Liver (tissue), 9 donors: ENCODE data around the gene LCE1C. TPM values are rescaled to one million over a fixed set of nuclear protein-coding genes. Genes with fewer than 3 reads are reported as not detected.

Experiments
- DNase-seq: peaks from one replicate; pipeline ENCODE4 v3.0.0-alpha.2; 2017; ENCODE audit warnings: low spot score
- H3K27ac ChIP-seq, 2 donors: one replicate each; pipeline ENCODE4 v1.7.0; 2013; ENCODE audit warnings: inconsistent platforms in 2 of 2, low read length in 2 of 2, control low read depth in 1 of 2, low read depth in 1 of 2, mild to moderate bottlenecking in 1 of 2
- H3K27me3 ChIP-seq, 4 donors: one replicate each; pipeline versions ENCODE4 v1.6.1 to v1.7.0; 2013; ENCODE audit warnings: low read length in 3 of 4, inconsistent platforms in 1 of 4, mild to moderate bottlenecking in 1 of 4, moderate library complexity in 1 of 4; ENCODE audit not compliant: control insufficient read depth in 4 of 4, insufficient read depth in 4 of 4
- H3K36me3 ChIP-seq, 4 donors: one replicate each; pipeline versions ENCODE4 v1.6.1 to v1.7.0; 2013; ENCODE audit warnings: low read length in 3 of 4, mild to moderate bottlenecking in 3 of 4, low read depth in 1 of 4, moderate library complexity in 1 of 4; ENCODE audit not compliant: control insufficient read depth in 4 of 4, insufficient read depth in 3 of 4
- H3K4me1 ChIP-seq, 4 donors: one replicate each; pipeline versions ENCODE4 v1.6.1 to v1.7.0; 2013; ENCODE audit warnings: low read length in 3 of 4, mild to moderate bottlenecking in 3 of 4, moderate library complexity in 1 of 4; ENCODE audit not compliant: control insufficient read depth in 4 of 4, insufficient read depth in 4 of 4
- H3K4me3 ChIP-seq, 3 donors: one replicate each; pipeline versions ENCODE4 v1.6.1 to v1.7.0; 2013; ENCODE audit warnings: low read length in 3 of 3, control low read depth in 1 of 3, low read depth in 1 of 3, mild to moderate bottlenecking in 1 of 3
- H3K9ac ChIP-seq, 2 donors: one replicate each; pipeline ENCODE4 v1.7.0; 2013; ENCODE audit warnings: low read length in 2 of 2, mild to moderate bottlenecking in 2 of 2, moderate library complexity in 2 of 2, control low read depth in 1 of 2, low read depth in 1 of 2
- H3K9me3 ChIP-seq, 4 donors: one replicate each; pipeline versions ENCODE4 v1.6.1 to v1.7.0; 2013; ENCODE audit warnings: low read length in 3 of 4; ENCODE audit not compliant: control insufficient read depth in 4 of 4
- EGR1 ChIP-seq, 2 donors: IDR thresholded peaks; 2 replicates each; pipeline ENCODE4 v1.6.1; 2016 to 2018; ENCODE audit warnings: antibody characterized with exemption in 2 of 2, low read depth in 2 of 2
- FOXA1 ChIP-seq: IDR thresholded peaks from 2 replicates; pipeline ENCODE4 v1.6.1; 2016; ENCODE audit warnings: antibody characterized with exemption
- GABPA ChIP-seq, 2 donors: IDR thresholded peaks in 1 of 2; conservative IDR thresholded peaks in 1 of 2; 2 replicates each; pipeline ENCODE4 v1.6.1; 2016; ENCODE audit warnings: antibody characterized with exemption in 2 of 2, mild to moderate bottlenecking in 1 of 2, moderate library complexity in 1 of 2
- HNF4A ChIP-seq, 2 donors: conservative IDR thresholded peaks; 2 replicates each; pipeline ENCODE4 v1.6.1; 2016; ENCODE audit warnings: antibody characterized with exemption in 2 of 2, mild to moderate bottlenecking in 2 of 2
- HNF4G ChIP-seq: IDR thresholded peaks from 2 replicates; pipeline ENCODE4 v1.6.1; 2016; ENCODE audit warnings: antibody characterized with exemption
- JUND ChIP-seq, 2 donors: IDR thresholded peaks; 2 replicates each; pipeline ENCODE4 v1.6.1; 2016; ENCODE audit warnings: antibody characterized with exemption in 2 of 2
- NR2F2 ChIP-seq: IDR thresholded peaks from 2 replicates; pipeline ENCODE4 v1.6.1; 2016; ENCODE audit warnings: antibody characterized with exemption
- RAD21 ChIP-seq, 2 donors: IDR thresholded peaks; 2 replicates each; pipeline ENCODE4 v1.6.1; 2016; ENCODE audit warnings: antibody characterized with exemption in 2 of 2, mild to moderate bottlenecking in 2 of 2
- RXRA ChIP-seq, 2 donors: IDR thresholded peaks; 2 replicates each; pipeline ENCODE4 v1.6.1; 2017 to 2018; ENCODE audit warnings: antibody characterized with exemption in 2 of 2, mild to moderate bottlenecking in 1 of 2
- TAF1 ChIP-seq: conservative IDR thresholded peaks from 2 replicates; pipeline ENCODE4 v1.6.1; 2016; ENCODE audit warnings: antibody characterized with exemption, mild to moderate bottlenecking
- YY1 ChIP-seq: IDR thresholded peaks from 2 replicates; pipeline ENCODE4 v1.6.1; 2016; ENCODE audit warnings: antibody characterized with exemption, mild to moderate bottlenecking
- WGBS: extraction: QIAGEN DNeasy Blood & Tissue Kit; methylation state at CpG from one replicate; pipeline ENCODE4 v1.1.7; 2013; 5-methylcytosine and 5-hydroxymethylcytosine counted together
- polyA plus RNA-seq, 2 donors: library from polyadenylated mRNA; stranded (reverse) in 1 of 2; unstranded in 1 of 2; fragments of 200-250 nt in 1 of 2; fragments of >200 nt in 1 of 2; fragmentation: Nextera tagmentation in 1 of 2; extraction: Ambion mirVana in 1 of 2; gene quantifications; one replicate each; pipeline versions ENCODE4 v1.2.1 to v1.2.3, GENCODE V29; 2013 to 2015
- total RNA-seq, 2 donors: library from RNA; depleted of rRNA; stranded (reverse); fragments of >200 nt; gene quantifications; one replicate each; pipeline ENCODE4 v1.2.3, GENCODE V29; 2014
- TF ChIP-seq, protein P1 (sequence below): IDR thresholded peaks from 2 replicates; pipeline ENCODE4 v1.6.1; 2016; ENCODE audit warnings: antibody characterized with exemption
- TF ChIP-seq, protein P2 (sequence below): IDR thresholded peaks from 2 replicates; pipeline ENCODE4 v1.6.1; 2016; ENCODE audit warnings: antibody characterized with exemption
- TF ChIP-seq, protein P3 (sequence below): IDR thresholded peaks from 2 replicates; pipeline ENCODE4 v1.6.1; 2016; ENCODE audit warnings: antibody characterized with exemption
- TF ChIP-seq, protein P4 (sequence below): fragments of 150-350 bp; IDR thresholded peaks from 2 replicates; pipeline ENCODE4 v1.5.1; 2017; ENCODE audit warnings: improper control_type of control experiment, low read depth, low read length; ENCODE audit not compliant: missing input control
- TF ChIP-seq, protein P5 (sequence below): IDR thresholded peaks from 2 replicates; pipeline ENCODE4 v1.6.1; 2016; ENCODE audit warnings: antibody characterized with exemption, mild to moderate bottlenecking
- donor health status: healthy.
- donor health status: healthy.
- donor health status: healthy.
- donor health status: healthy.
- donor health status: healthy.

LCE1C gene
- total and polyA plus RNA-seq, 4 donors, result not detected

DNA sequence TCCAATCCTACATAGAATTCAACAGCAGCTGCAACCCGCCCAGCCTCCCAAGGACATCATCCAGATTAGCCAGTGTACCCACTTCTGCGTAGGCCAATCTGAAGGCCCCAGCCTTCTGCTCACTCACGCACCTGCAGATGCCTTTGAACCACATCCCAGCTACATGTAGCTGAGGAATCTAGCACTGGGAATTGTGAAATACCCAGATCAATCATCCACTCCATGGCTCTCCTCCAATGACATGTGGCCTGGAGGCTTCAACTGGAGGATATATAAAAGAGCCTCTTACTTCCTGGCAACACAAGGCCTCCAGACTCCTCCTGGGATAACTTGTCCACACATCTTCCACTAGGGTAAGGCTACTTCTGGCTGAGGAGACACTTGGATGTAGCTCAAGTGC, 36.1 kb upstream of the LCE1C start, which contains the start of gene LCE6A:
TSS of gene LCE6A (plus strand) at position 301 of the 400 bp plus-strand sequence. CDS start 665 bp downstream, outside the sequence.
- Histone ChIP-seq H3K27me3 (no peaks in the 10 kb centered on the region), H3K9ac (no peak within 1 kb of the TSS)

DNA sequence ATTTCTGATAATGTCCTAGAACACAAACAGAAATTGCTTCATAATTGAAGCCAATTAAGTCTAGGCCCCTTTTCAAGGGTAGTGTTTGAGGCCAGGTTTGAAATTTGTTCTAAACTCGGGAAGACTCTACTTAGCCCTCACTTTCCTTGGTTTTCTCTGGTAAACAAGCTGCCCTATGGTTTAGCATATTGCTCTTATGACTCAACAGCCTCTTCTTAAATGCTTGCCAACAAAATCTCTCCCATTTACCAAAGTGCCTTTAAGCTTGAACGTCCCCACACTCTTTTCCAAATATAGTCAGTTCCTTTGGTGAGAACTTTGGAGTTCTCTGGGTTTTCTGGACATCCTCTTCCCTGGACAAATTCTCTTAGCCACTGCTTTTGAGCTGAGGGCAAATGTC, 30.4 kb upstream of the LCE1C start:
- TF ChIP-seq GABPA (IDR thresholded peaks at IDR 0.05 in 1 of 2, conservative IDR thresholded peaks at IDR 0.05 in 1 of 2) (no peak), FOXA1 (no peak), TAF1 (no peak), RAD21 (IDR thresholded peaks at IDR 0.05) (no peak), NR2F2 (no peak), JUND (IDR thresholded peaks at IDR 0.05) (no peak), HNF4G (no peak)
- TF ChIP-seq, protein P1, sequence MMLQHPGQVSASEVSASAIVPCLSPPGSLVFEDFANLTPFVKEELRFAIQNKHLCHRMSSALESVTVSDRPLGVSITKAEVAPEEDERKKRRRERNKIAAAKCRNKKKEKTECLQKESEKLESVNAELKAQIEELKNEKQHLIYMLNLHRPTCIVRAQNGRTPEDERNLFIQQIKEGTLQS, result no peak
- TF ChIP-seq, protein P2, sequence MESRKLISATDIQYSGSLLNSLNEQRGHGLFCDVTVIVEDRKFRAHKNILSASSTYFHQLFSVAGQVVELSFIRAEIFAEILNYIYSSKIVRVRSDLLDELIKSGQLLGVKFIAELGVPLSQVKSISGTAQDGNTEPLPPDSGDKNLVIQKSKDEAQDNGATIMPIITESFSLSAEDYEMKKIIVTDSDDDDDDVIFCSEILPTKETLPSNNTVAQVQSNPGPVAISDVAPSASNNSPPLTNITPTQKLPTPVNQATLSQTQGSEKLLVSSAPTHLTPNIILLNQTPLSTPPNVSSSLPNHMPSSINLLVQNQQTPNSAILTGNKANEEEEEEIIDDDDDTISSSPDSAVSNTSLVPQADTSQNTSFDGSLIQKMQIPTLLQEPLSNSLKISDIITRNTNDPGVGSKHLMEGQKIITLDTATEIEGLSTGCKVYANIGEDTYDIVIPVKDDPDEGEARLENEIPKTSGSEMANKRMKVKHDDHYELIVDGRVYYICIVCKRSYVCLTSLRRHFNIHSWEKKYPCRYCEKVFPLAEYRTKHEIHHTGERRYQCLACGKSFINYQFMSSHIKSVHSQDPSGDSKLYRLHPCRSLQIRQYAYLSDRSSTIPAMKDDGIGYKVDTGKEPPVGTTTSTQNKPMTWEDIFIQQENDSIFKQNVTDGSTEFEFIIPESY, result no peak
- no peak for DNase-seq
- Histone ChIP-seq H3K27me3 (no peaks in the 10 kb centered on the region), H3K4me3 (no peak overlapping the region), H3K4me1 (no peaks in the 10 kb centered on the region), H3K9ac (no peak overlapping the region), H3K36me3 (no peaks in the 10 kb centered on the region), H3K27ac (no peak overlapping the region), H3K9me3 (no peaks in the 10 kb centered on the region)
- 46% methylated on average over 2 of the region's 2 CpGs for WGBS

More for the DNA sequence above, 36.1 kb upstream of the LCE1C start, which contains the start of gene LCE6A:
- H3K27ac ChIP-seq, result no peak within 1 kb of the TSS
- H3K4me1 ChIP-seq, result no peaks in the 10 kb centered on the region
- TF ChIP-seq RXRA (IDR thresholded peaks at IDR 0.05) (no peak), FOXA1 (no peak), HNF4G (no peak), TAF1 (no peak), NR2F2 (no peak)
- TF ChIP-seq, protein P3, sequence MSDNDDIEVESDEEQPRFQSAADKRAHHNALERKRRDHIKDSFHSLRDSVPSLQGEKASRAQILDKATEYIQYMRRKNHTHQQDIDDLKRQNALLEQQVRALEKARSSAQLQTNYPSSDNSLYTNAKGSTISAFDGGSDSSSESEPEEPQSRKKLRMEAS, result no peak
- TF ChIP-seq, protein P1, result no peak
- no peak within 1 kb of the TSS for H3K4me3 ChIP-seq
- no peak for DNase-seq
- no peaks in the 10 kb centered on the region for H3K36me3 ChIP-seq
- no peaks in the 10 kb centered on the region for H3K9me3 ChIP-seq
- 79% methylated on average over 3 of the region's 3 CpGs for WGBS

DNA sequence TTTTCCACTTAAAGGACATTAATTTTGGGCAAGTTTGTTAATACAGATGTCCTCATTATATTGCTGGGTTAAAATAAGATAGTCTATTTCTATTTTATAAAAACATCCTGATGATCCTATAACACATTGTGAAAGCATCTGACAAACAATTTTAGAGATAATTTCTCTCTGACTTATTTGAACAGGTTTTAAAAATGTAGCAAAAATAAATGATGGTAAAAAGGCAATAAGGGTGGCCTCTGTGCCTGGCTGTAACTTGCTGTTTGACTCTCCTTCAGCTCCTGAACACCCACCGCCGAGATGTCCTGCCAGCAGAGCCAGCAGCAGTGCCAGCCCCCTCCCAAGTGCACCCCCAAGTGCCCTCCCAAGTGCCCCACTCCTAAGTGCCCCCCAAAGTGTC, 20.7 kb upstream of the LCE1C start, which contains the start of gene LCE1A:
TSS of gene LCE1A (plus strand) at position 301 of the 400 bp plus-strand sequence. CDS start at position 301, 0 bp downstream.
- H3K27ac ChIP-seq, result no peak within 1 kb of the TSS
- TF ChIP-seq YY1, result no peak
- TF ChIP-seq, protein P4, sequence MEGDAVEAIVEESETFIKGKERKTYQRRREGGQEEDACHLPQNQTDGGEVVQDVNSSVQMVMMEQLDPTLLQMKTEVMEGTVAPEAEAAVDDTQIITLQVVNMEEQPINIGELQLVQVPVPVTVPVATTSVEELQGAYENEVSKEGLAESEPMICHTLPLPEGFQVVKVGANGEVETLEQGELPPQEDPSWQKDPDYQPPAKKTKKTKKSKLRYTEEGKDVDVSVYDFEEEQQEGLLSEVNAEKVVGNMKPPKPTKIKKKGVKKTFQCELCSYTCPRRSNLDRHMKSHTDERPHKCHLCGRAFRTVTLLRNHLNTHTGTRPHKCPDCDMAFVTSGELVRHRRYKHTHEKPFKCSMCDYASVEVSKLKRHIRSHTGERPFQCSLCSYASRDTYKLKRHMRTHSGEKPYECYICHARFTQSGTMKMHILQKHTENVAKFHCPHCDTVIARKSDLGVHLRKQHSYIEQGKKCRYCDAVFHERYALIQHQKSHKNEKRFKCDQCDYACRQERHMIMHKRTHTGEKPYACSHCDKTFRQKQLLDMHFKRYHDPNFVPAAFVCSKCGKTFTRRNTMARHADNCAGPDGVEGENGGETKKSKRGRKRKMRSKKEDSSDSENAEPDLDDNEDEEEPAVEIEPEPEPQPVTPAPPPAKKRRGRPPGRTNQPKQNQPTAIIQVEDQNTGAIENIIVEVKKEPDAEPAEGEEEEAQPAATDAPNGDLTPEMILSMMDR, result no peak
- no peak for TF ChIP-seq RXRA (IDR thresholded peaks at IDR 0.05)
- TF ChIP-seq EGR1 (IDR thresholded peaks at IDR 0.05; ENCODE audit: low read depth in 2 of 2), result no peak
- no peak for TF ChIP-seq FOXA1
- TF ChIP-seq HNF4A (conservative IDR thresholded peaks at IDR 0.05), result no peak
- TF ChIP-seq GABPA (IDR thresholded peaks at IDR 0.05 in 1 of 2, conservative IDR thresholded peaks at IDR 0.05 in 1 of 2), result no peak
- TF ChIP-seq, protein P5, sequence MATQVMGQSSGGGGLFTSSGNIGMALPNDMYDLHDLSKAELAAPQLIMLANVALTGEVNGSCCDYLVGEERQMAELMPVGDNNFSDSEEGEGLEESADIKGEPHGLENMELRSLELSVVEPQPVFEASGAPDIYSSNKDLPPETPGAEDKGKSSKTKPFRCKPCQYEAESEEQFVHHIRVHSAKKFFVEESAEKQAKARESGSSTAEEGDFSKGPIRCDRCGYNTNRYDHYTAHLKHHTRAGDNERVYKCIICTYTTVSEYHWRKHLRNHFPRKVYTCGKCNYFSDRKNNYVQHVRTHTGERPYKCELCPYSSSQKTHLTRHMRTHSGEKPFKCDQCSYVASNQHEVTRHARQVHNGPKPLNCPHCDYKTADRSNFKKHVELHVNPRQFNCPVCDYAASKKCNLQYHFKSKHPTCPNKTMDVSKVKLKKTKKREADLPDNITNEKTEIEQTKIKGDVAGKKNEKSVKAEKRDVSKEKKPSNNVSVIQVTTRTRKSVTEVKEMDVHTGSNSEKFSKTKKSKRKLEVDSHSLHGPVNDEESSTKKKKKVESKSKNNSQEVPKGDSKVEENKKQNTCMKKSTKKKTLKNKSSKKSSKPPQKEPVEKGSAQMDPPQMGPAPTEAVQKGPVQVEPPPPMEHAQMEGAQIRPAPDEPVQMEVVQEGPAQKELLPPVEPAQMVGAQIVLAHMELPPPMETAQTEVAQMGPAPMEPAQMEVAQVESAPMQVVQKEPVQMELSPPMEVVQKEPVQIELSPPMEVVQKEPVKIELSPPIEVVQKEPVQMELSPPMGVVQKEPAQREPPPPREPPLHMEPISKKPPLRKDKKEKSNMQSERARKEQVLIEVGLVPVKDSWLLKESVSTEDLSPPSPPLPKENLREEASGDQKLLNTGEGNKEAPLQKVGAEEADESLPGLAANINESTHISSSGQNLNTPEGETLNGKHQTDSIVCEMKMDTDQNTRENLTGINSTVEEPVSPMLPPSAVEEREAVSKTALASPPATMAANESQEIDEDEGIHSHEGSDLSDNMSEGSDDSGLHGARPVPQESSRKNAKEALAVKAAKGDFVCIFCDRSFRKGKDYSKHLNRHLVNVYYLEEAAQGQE, result no peak
- no peak for DNase-seq
- no peaks in the 10 kb centered on the region for H3K4me1 ChIP-seq
- H3K9ac ChIP-seq, result no peak within 1 kb of the TSS
- H3K9me3 ChIP-seq, result no peaks in the 10 kb centered on the region
- H3K27me3 ChIP-seq, result peaks cover 0 to 12% (median 0%) of the 10 kb centered on the region in 4 donors
- WGBS, result 84% methylated on average over 2 of the region's 2 CpGs
- no peaks in the 10 kb centered on the region for H3K36me3 ChIP-seq
- H3K4me3 ChIP-seq, result no peak within 1 kb of the TSS
